SK-N-SH treated with all-trans-retinoic acid at 6 μM for 48 hours (cell line): ENCODE measurements around the gene RNF17.
"Not testable (repeated sequence)": the region's sequence is repeated elsewhere in the genome, so short reads cannot be mapped to it uniquely, and the experiment has no call there.

Source experiments
- ATAC-seq: fragments of 200-7000 bp; cut with Tn5 transposase; 3 replicates; pipeline ENCODE4 v1.9.1; 2020; ENCODE audit warnings: mild to moderate bottlenecking, moderate library complexity
- ARNTL ChIP-seq: fragments of 450-650 bp; formaldehyde crosslinking; IDR thresholded peaks from 2 replicates; pipeline ENCODE4 v1.5.0; 2020; ENCODE audit warnings: low read depth, mild to moderate bottlenecking, moderate library complexity, borderline replicate concordance
- BACH2 ChIP-seq: fragments of 250-450 bp; sonication (Bioruptor Pico); IDR thresholded peaks from 2 replicates; pipeline ENCODE4 v1.9.0; 2021; ENCODE audit warnings: mild to moderate bottlenecking, borderline replicate concordance
- CSDC2 ChIP-seq: fragments of 250-450 bp; sonication (Bioruptor Pico); IDR thresholded peaks from 2 replicates; pipeline ENCODE4 v1.5.0; 2020; ENCODE audit warnings: mild to moderate bottlenecking, moderate library complexity
- ESRRG ChIP-seq: fragments of 250-450 bp; sonication (Bioruptor Pico); IDR thresholded peaks from 2 replicates; pipeline ENCODE4 v1.6.1; 2021; ENCODE audit warnings: mild to moderate bottlenecking
- GLIS3 ChIP-seq: fragments of 250-450 bp; sonication (Bioruptor Pico); IDR thresholded peaks from 2 replicates; pipeline ENCODE4 v1.5.0; 2020; ENCODE audit warnings: mild to moderate bottlenecking, moderate library complexity
- ISL1 ChIP-seq: fragments of 250-450 bp; sonication (Bioruptor Pico); IDR thresholded peaks from 2 replicates; pipeline ENCODE4 v2.1.2; 2022; ENCODE audit warnings: mild to moderate bottlenecking, moderate library complexity
- OSR1 ChIP-seq: fragments of 250-450 bp; sonication (Bioruptor Pico); IDR thresholded peaks from 2 replicates; pipeline ENCODE4 v1.8.0; 2022; ENCODE audit warnings: moderate library complexity, mild to moderate bottlenecking, inconsistent platforms
- PPARA ChIP-seq: fragments of 250-450 bp; sonication (Bioruptor Pico); IDR thresholded peaks from 2 replicates; pipeline ENCODE4 v1.5.0; 2020; ENCODE audit warnings: mild to moderate bottlenecking, borderline replicate concordance
- TOX ChIP-seq: fragments of 250-450 bp; sonication (Bioruptor Pico); IDR thresholded peaks from 2 replicates; pipeline ENCODE4 v1.8.0; 2021; ENCODE audit warnings: mild to moderate bottlenecking, moderate library complexity, borderline replicate concordance
- ZFP3 ChIP-seq: fragments of 250-450 bp; sonication (Bioruptor Pico); IDR thresholded peaks from 2 replicates; pipeline ENCODE4 v1.5.0; 2020; ENCODE audit warnings: mild to moderate bottlenecking, moderate library complexity
- ZFP30 ChIP-seq: fragments of 450-650 bp; formaldehyde crosslinking; IDR thresholded peaks from 2 replicates; pipeline ENCODE4 v1.5.0; 2022; ENCODE audit warnings: mild to moderate bottlenecking, moderate library complexity
- ZNF70 ChIP-seq: fragments of 450-650 bp; formaldehyde crosslinking; IDR thresholded peaks from 2 replicates; pipeline ENCODE4 v1.5.0; 2020; ENCODE audit warnings: mild to moderate bottlenecking, moderate library complexity
- ZNF8 ChIP-seq: fragments of 450-650 bp; formaldehyde crosslinking; IDR thresholded peaks from 2 replicates; pipeline ENCODE4 v1.5.0; 2020; ENCODE audit warnings: mild to moderate bottlenecking, moderate library complexity
- TF ChIP-seq, protein P1 (sequence below): fragments of 250-450 bp; sonication (Bioruptor Pico); IDR thresholded peaks from 2 replicates; pipeline ENCODE4 v1.5.1; 2020; ENCODE audit warnings: low read depth, mild to moderate bottlenecking, moderate library complexity
- TF ChIP-seq, protein P2 (sequence below): fragments of 250-450 bp; sonication (Bioruptor Pico); IDR thresholded peaks from 2 replicates; pipeline ENCODE4 v1.8.0; 2021; ENCODE audit warnings: low read depth, mild to moderate bottlenecking, moderate library complexity, borderline replicate concordance
- TF ChIP-seq, protein P3 (sequence below): fragments of 250-450 bp; sonication (Bioruptor Pico); IDR thresholded peaks from 2 replicates; pipeline ENCODE4 v1.8.0; 2020; ENCODE audit warnings: mild to moderate bottlenecking, moderate library complexity, borderline replicate concordance
- TF ChIP-seq, protein P4 (sequence below): fragments of 250-450 bp; sonication (Bioruptor Pico); IDR thresholded peaks from 2 replicates; pipeline ENCODE4 v1.5.0; 2020; ENCODE audit warnings: mild to moderate bottlenecking, moderate library complexity
- TF ChIP-seq, protein P5 (sequence below): fragments of 250-450 bp; sonication (Bioruptor Pico); IDR thresholded peaks from 2 replicates; pipeline ENCODE4 v1.5.1; 2021; ENCODE audit warnings: mild to moderate bottlenecking, moderate library complexity

Gene RNF17

DNA sequence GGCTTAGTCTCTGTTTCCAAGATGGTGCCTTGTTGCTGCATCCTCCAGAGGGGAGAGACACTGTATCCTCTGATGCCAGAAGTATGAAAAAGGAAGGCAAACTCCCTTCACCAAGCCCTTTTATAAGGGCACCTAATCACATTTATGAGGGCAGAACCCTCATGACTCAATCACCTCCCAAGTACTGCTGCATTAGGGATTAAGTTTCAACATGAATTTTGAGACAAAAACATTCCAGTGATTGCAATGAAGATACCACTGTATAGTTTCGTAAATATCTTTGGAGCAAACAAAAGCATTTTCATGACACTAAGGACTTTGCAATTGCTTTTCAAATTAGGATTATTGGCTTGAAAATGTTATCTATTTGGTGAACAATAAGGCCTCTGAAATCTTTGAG, 63.8 kb downstream of the RNF17 start:
- TF ChIP-seq ZNF8 (CRISPR knock-in tag), result no peak
- no peak for TF ChIP-seq ZFP3 (CRISPR knock-in tag)
- TF ChIP-seq, protein P1, sequence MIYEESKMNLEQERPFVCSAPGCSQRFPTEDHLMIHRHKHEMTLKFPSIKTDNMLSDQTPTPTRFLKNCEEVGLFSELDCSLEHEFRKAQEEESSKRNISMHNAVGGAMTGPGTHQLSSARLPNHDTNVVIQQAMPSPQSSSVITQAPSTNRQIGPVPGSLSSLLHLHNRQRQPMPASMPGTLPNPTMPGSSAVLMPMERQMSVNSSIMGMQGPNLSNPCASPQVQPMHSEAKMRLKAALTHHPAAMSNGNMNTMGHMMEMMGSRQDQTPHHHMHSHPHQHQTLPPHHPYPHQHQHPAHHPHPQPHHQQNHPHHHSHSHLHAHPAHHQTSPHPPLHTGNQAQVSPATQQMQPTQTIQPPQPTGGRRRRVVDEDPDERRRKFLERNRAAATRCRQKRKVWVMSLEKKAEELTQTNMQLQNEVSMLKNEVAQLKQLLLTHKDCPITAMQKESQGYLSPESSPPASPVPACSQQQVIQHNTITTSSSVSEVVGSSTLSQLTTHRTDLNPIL (CRISPR knock-in tag), result no peak
- TF ChIP-seq, protein P2, sequence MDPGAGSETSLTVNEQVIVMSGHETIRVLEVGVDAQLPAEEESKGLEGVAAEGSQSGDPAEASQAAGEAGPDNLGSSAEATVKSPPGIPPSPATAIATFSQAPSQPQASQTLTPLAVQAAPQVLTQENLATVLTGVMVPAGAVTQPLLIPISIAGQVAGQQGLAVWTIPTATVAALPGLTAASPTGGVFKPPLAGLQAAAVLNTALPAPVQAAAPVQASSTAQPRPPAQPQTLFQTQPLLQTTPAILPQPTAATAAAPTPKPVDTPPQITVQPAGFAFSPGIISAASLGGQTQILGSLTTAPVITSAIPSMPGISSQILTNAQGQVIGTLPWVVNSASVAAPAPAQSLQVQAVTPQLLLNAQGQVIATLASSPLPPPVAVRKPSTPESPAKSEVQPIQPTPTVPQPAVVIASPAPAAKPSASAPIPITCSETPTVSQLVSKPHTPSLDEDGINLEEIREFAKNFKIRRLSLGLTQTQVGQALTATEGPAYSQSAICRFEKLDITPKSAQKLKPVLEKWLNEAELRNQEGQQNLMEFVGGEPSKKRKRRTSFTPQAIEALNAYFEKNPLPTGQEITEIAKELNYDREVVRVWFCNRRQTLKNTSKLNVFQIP, result no peak
- TF ChIP-seq, protein P3, sequence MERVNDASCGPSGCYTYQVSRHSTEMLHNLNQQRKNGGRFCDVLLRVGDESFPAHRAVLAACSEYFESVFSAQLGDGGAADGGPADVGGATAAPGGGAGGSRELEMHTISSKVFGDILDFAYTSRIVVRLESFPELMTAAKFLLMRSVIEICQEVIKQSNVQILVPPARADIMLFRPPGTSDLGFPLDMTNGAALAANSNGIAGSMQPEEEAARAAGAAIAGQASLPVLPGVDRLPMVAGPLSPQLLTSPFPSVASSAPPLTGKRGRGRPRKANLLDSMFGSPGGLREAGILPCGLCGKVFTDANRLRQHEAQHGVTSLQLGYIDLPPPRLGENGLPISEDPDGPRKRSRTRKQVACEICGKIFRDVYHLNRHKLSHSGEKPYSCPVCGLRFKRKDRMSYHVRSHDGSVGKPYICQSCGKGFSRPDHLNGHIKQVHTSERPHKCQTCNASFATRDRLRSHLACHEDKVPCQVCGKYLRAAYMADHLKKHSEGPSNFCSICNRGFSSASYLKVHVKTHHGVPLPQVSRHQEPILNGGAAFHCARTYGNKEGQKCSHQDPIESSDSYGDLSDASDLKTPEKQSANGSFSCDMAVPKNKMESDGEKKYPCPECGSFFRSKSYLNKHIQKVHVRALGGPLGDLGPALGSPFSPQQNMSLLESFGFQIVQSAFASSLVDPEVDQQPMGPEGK (CRISPR knock-in tag), result no peak
- TF ChIP-seq TOX (CRISPR knock-in tag), result no peak
- TF ChIP-seq OSR1 (CRISPR knock-in tag), result no peak
- TF ChIP-seq BACH2 (CRISPR knock-in tag), result no peak
- TF ChIP-seq GLIS3 (CRISPR knock-in tag), result no peak
- no peak for TF ChIP-seq CSDC2 (CRISPR knock-in tag)
- TF ChIP-seq, protein P4, sequence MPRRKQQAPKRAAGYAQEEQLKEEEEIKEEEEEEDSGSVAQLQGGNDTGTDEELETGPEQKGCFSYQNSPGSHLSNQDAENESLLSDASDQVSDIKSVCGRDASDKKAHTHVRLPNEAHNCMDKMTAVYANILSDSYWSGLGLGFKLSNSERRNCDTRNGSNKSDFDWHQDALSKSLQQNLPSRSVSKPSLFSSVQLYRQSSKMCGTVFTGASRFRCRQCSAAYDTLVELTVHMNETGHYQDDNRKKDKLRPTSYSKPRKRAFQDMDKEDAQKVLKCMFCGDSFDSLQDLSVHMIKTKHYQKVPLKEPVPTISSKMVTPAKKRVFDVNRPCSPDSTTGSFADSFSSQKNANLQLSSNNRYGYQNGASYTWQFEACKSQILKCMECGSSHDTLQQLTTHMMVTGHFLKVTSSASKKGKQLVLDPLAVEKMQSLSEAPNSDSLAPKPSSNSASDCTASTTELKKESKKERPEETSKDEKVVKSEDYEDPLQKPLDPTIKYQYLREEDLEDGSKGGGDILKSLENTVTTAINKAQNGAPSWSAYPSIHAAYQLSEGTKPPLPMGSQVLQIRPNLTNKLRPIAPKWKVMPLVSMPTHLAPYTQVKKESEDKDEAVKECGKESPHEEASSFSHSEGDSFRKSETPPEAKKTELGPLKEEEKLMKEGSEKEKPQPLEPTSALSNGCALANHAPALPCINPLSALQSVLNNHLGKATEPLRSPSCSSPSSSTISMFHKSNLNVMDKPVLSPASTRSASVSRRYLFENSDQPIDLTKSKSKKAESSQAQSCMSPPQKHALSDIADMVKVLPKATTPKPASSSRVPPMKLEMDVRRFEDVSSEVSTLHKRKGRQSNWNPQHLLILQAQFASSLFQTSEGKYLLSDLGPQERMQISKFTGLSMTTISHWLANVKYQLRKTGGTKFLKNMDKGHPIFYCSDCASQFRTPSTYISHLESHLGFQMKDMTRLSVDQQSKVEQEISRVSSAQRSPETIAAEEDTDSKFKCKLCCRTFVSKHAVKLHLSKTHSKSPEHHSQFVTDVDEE, result no peak
- TF ChIP-seq PPARA (CRISPR knock-in tag), result no peak
- TF ChIP-seq ZNF70 (CRISPR knock-in tag), result no peak
- TF ChIP-seq ISL1, result no peak
- TF ChIP-seq ARNTL (CRISPR knock-in tag), result no peak
- TF ChIP-seq ESRRG (CRISPR knock-in tag), result no peak
- TF ChIP-seq, protein P5, sequence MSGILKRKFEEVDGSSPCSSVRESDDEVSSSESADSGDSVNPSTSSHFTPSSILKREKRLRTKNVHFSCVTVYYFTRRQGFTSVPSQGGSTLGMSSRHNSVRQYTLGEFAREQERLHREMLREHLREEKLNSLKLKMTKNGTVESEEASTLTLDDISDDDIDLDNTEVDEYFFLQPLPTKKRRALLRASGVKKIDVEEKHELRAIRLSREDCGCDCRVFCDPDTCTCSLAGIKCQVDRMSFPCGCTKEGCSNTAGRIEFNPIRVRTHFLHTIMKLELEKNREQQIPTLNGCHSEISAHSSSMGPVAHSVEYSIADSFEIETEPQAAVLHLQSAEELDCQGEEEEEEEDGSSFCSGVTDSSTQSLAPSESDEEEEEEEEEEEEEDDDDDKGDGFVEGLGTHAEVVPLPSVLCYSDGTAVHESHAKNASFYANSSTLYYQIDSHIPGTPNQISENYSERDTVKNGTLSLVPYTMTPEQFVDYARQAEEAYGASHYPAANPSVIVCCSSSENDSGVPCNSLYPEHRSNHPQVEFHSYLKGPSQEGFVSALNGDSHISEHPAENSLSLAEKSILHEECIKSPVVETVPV (CRISPR knock-in tag), result no peak
- ATAC-seq, result no peak

DNA sequence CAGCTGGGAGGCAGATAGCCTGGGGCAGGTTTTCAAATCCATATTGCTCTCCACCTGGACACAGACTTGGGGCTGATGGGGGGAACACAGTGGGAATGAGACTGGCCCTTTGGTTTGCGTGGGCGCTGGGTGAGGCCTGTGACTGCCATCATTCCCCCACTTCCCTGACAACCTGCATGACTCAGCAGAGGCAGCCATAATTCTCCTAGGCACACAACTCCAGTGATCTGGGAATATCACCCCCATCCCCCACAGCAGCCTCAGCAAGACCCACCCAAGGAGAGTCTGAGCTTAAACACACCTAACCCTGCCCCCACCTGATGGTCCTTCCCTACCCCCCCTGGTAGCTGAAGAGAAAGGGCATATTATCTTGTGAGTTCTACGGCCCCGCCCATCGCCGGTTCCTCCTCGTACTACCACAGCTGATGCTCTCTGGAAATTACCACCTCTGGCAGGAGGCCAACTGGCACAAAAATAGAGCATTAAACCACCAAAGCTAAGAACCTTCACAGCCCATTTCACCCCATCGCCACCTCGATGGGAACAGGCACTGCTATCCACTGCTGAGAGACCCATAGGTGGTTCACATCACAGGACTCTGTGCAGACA, 71.0 kb downstream of the RNF17 start:
- no peak for TF ChIP-seq CSDC2 (CRISPR knock-in tag)
- TF ChIP-seq, protein P3 (CRISPR knock-in tag), result no peak
- no peak for TF ChIP-seq ZFP30 (CRISPR knock-in tag)
- ATAC-seq, result no peak

DNA sequence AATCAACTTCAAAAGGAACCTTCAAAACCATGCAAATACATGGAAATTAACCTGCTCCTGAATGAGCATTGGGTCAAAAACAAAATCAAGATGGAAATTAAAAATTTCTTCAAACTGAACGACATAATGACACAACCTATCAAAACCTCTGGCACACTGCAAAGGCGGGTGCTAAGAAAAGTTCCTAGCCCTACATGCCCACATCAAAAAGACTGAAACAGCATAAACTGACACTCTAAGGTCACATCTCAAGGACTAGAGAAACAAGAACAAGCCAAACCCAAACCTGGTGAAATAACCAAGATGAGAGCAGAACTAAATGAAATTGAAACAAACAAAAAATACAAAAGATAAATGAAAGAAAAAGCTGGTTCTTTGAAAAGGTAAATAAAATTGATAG, 73.6 kb downstream of the RNF17 start:
- ATAC-seq, result not testable (repeated sequence)
